Activated naive CD4-positive, alpha-beta T cell treated with anti-CD3 and anti-CD28 coated beads, Interleukin-2, amount 50 U/mL, for 24 hours (primary cell): ENCODE data around the gene HPS3.
"Not testable (repeated sequence)": the region's sequence is repeated elsewhere in the genome, so short reads cannot be mapped to it uniquely, and the experiment has no call there.

Experiments used
- H3K27ac Mint-ChIP-seq: one replicate; pipeline ENCODE4 v1.8.0; 2021; ENCODE audit warnings: mild to moderate bottlenecking, mixed read lengths
- H3K27me3 Mint-ChIP-seq: one replicate; pipeline ENCODE4 v1.8.0; 2021; ENCODE audit warnings: mixed read lengths
- H3K36me3 Mint-ChIP-seq: one replicate; pipeline ENCODE4 v1.8.0; 2021; ENCODE audit warnings: mixed read lengths
- H3K4me1 Mint-ChIP-seq: one replicate; pipeline ENCODE4 v1.8.0; 2021; ENCODE audit warnings: mixed read lengths
- H3K4me3 Mint-ChIP-seq: one replicate; pipeline ENCODE4 v1.8.0; 2021; ENCODE audit warnings: mild to moderate bottlenecking, mixed read lengths
- H3K9me3 Mint-ChIP-seq: one replicate; pipeline ENCODE4 v1.8.0; 2021; ENCODE audit warnings: mixed read lengths

The HPS3 gene

DNA sequence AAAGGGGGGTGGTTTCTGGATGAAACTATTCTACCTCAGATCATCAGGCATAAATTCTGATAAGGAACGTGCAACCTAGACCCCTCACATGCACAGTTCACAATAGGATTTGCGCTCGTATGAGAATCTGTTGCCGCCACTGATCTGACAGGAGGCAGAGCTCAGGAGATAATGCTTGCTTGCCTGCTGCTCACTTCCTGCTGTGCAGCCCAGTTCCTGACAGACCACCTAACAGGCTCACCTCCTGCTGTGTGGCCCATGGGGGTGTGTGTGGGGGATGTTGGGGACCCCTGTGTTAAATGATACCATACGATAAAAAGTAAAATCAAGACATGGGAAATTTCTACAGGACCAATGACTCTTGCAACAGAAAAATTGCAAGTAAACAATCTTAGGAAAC, 68.2 kb downstream of the HPS3 start:
- no peak overlapping the region for H3K27ac Mint-ChIP-seq
- no peaks in the 10 kb centered on the region for H3K36me3 Mint-ChIP-seq
- H3K9me3 Mint-ChIP-seq: no peaks in the 10 kb centered on the region
- no peak overlapping the region for H3K4me3 Mint-ChIP-seq
- no peaks in the 10 kb centered on the region for H3K4me1 Mint-ChIP-seq
- H3K27me3 Mint-ChIP-seq: peaks cover 6% of the 10 kb centered on the region

DNA sequence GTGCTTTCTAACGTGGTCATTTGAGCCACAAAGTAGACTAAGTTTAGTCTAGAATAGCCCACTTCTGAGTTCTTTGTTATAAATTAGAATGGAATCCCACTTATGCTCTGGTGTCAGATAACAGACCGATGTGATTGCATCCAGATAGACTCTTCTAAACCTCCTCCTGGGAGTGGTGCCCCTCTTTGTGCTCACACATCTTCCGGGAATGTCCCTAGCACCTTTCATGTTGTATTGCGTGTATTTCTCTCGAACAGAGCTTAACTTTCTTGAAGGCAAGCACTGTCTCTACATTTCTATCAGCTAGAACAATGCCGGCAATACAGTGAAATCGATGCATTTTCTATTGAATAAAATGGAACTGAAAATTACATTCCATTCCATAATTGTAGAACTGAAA, 69.2 kb downstream of the HPS3 start:
- Mint-ChIP-seq H3K27ac (no peak overlapping the region), H3K27me3 (peaks cover 6% of the 10 kb centered on the region), H3K4me1 (peaks cover under 1% of the 10 kb centered on the region), H3K9me3 (no peaks in the 10 kb centered on the region), H3K36me3 (no peaks in the 10 kb centered on the region), H3K4me3 (no peak overlapping the region)

DNA sequence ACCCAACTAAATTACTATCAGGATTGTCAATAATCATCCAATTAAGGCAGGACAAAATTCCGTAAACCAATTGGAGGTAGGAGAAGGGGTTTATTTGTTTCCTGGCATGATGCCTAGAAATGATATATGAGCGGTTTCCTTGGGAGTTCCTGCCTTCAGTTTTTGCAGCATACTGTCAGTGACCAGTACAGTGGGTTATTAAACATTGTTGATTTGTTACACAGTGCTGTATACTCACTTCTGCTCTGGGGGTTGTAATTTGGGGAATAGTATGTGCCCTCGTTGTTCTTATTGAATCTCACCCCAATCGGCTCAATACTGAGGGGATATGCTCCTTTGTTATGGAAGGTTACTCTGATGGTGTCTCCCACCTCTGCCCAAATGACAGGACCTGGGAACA, 70.0 kb downstream of the HPS3 start:
- Mint-ChIP-seq H3K27ac (no peak overlapping the region), H3K4me3 (no peak overlapping the region), H3K9me3 (no peaks in the 10 kb centered on the region), H3K36me3 (no peaks in the 10 kb centered on the region), H3K4me1 (peaks cover 5% of the 10 kb centered on the region), H3K27me3 (peaks cover 6% of the 10 kb centered on the region)

DNA sequence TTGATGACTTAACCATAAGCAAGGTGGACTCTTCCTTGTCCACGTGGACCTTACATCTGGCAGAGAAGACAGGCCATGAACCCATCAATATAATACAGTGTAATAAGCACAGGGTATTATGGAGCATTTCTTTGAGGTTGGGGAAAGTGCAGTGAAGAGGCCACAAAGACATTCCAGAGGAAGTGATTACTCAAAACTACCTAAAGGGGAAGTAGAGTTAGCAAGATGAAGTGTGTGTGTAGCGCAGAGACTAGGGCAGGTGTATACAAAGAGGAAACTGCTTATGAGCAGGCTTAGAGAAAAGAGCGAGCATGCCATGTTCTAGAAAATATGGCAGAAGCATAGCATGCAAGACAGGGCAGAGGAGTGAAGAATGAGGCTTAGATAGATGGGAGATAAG, 74.3 kb downstream of the HPS3 start:
- Mint-ChIP-seq H3K27ac (no peak overlapping the region), H3K27me3 (peaks cover 9% of the 10 kb centered on the region), H3K36me3 (no peaks in the 10 kb centered on the region), H3K9me3 (no peaks in the 10 kb centered on the region), H3K4me3 (no peak overlapping the region), H3K4me1 (peaks cover 5% of the 10 kb centered on the region)

DNA sequence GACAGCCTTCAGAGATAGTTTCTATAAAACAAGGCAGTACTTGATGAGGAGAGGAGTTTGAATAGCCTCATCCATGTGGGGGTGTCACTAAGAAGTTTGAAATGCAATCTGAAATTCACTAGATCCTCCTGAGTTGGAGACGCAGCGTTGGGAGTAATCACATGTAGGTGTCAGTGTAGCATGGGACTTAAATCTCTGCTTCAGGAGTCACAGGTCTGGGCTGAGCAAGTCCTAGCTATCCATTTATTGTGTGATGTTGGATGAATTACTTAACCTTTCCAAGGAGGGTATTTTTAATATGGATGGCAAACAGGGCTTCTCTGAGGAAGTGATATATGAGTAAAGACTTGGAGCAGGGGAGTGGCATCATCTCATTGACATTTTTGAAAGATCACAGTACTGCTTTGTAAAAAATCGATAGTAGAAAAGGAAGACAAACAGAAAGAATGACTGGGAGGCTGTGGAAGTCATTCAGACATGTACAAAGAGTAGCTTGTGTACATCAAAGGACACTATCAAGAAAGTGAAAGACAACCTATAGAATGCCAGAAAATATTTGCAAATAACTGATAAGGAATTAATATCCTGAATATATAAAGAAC, 75.1 kb downstream of the HPS3 start:
- Mint-ChIP-seq H3K4me1 (peaks cover 5% of the 10 kb centered on the region), H3K27ac (no peak overlapping the region), H3K36me3 (no peaks in the 10 kb centered on the region), H3K9me3 (no peaks in the 10 kb centered on the region), H3K27me3 (peaks cover 9% of the 10 kb centered on the region), H3K4me3 (no peak overlapping the region)

DNA sequence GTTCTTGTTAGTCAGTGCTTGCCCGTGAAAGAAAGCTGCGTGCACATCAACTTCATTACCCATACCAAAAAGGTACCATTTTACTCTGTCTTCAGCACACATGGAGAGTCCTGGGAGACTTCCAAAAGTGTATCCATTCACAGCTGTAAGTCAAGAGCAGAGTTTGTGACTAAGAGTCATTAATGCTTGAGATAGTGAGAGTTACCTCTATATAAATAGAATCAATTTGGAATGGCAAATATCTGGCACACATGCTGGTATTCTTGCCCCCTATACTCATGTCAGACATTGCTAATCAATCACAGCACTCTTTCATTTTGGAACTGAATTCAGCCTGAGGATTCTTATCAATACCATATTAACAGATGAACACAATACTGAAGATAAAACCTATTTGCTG, 78.0 kb downstream of the HPS3 start:
- no peak overlapping the region for H3K4me3 Mint-ChIP-seq
- no peaks in the 10 kb centered on the region for H3K9me3 Mint-ChIP-seq
- H3K27me3 Mint-ChIP-seq: peaks cover 10% of the 10 kb centered on the region
- no peaks in the 10 kb centered on the region for H3K36me3 Mint-ChIP-seq
- H3K27ac Mint-ChIP-seq: no peak overlapping the region
- peaks cover 5% of the 10 kb centered on the region for H3K4me1 Mint-ChIP-seq

DNA sequence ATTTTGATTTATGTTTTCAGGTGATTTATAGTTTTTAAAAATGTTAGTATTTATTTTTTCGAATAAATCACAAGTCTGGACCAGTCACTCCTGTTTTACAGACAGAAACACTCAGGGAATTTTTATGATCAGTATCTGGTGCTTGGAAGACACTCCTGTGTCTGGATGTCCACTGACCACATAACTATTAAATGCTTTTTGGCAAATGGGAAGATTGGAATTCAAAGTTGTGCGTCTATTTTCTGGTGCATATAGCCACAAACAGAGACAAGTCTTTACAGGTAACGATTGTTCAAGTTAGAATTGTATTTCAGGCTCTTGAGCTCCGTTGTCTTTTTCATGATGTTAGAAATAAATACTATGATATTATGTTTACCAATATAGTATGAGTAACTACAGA, 80.0 kb downstream of the HPS3 start:
- Mint-ChIP-seq H3K4me1 (no peaks in the 10 kb centered on the region), H3K36me3 (no peaks in the 10 kb centered on the region), H3K4me3 (no peak overlapping the region), H3K9me3 (no peaks in the 10 kb centered on the region), H3K27ac (no peak overlapping the region), H3K27me3 (peaks cover 10% of the 10 kb centered on the region)

DNA sequence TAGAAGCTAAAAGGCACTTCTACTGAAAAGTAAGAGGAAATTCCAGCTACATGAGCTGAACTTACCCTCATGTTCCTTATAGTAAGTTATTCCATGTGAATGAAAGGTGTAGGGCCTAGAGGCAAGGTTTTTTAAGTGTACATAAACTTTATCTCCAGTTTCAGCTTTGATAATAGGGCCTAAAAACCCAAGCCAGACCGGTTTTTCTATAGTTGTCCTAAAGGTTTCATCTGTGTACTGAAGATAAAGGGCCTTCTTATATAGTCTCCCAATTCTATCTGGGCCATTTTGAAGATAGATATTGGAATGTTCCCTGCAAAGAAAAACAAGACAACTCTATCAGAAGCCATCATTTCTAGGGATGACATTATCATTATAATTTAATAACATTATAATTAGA, 82.9 kb downstream of the HPS3 start:
- H3K4me1 Mint-ChIP-seq: no peaks in the 10 kb centered on the region
- no peak overlapping the region for H3K27ac Mint-ChIP-seq
- H3K9me3 Mint-ChIP-seq: no peaks in the 10 kb centered on the region
- no peak overlapping the region for H3K4me3 Mint-ChIP-seq
- H3K27me3 Mint-ChIP-seq: peaks cover 5% of the 10 kb centered on the region
- no peaks in the 10 kb centered on the region for H3K36me3 Mint-ChIP-seq

DNA sequence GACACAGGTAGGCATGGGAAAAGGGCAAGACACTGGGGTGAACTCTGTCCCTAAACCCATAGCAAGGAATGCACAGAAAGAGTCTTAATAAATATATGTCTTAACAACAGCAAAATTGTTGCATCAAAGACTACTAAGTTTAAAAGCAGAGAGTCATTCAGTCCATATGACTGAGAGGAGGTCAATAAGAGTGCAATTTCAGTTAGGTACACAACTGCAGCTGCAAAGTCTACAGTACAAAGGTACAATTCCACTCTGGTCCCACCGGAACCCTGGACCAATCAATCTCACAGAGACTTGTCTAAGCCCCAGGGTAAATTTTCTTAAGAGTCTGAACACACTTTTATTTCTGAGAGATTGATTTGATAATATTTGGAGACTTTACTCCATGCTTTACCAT, 85.3 kb downstream of the HPS3 start:
- Mint-ChIP-seq H3K4me3 (no peak overlapping the region), H3K27ac (no peak overlapping the region), H3K36me3 (no peaks in the 10 kb centered on the region), H3K4me1 (no peaks in the 10 kb centered on the region), H3K9me3 (no peaks in the 10 kb centered on the region), H3K27me3 (peaks cover 6% of the 10 kb centered on the region)

DNA sequence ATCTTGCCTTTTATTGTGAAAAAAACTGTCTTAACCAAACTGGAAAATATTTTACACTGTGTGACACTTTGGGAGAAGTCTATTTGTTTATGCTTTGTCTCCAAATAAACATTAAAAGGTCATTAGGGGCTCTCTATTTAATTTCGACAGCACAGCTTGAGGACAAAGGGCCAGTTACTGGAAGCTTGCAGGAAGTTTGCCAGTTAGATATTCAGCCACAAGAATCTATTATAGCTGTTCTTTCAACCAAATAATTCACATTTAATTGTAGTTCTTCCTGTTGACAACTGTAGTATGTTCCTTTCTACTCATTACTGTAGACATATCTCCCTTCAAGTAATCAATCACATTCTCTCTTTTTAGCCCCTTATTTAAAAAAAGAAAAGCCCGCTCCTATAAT, 86.1 kb downstream of the HPS3 start:
- H3K27ac Mint-ChIP-seq: no peak overlapping the region
- H3K36me3 Mint-ChIP-seq: no peaks in the 10 kb centered on the region
- no peaks in the 10 kb centered on the region for H3K9me3 Mint-ChIP-seq
- no peaks in the 10 kb centered on the region for H3K4me1 Mint-ChIP-seq
- H3K4me3 Mint-ChIP-seq: no peak overlapping the region
- H3K27me3 Mint-ChIP-seq: peaks cover 6% of the 10 kb centered on the region

DNA sequence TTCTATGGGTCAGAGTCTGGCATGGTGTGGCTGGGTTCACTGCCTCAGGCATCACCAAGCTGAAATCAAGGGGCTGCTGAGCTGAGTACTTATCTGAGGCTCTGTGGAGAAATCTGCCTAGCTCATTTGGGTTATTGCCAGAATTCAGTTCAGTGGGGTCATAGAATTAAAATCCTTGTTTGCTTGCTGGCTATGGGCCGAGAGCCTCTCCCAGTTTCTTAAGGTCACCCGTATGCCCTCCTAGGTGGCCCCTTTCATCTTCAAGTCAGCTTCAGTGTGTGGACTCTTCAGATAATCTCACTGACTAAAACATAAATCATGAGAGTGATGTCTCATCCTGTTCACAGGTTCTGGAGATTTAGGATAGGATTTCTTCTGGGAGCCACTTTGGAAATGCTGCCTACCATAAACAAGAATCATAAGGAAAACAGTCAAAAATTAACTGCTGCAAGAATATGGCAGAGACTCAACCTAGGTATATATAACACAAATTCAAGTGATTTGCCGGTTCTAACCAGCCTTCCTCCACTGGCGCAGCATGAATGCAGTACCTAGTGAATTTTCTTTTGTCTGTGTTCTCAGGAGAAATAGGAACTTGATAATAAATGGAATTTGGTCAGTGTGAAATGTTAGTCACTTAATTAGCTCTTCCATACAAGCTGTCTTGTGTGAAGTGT, 86.9 kb downstream of the HPS3 start:
- H3K27ac Mint-ChIP-seq: no peak overlapping the region
- no peak overlapping the region for H3K4me3 Mint-ChIP-seq

DNA sequence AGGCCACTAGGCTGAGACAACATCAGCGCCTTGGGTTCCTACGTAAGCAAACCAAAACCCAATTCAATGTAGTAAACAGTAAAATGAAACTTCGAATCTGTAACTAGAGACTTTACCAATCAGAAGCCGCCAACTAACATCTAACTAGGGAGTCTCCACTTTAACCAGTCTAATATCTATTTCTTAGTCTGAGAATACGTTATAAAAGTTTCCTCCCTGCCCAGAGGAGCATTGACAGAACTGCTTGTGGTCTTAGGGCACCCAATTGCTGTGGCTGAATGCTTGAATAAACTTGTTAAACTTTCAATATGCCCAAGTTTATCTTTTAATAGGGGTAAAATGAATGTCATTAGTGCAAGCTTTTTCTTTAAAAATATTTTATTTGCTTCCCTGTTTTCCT, 87.9 kb downstream of the HPS3 start:
- Mint-ChIP-seq H3K36me3 (no peaks in the 10 kb centered on the region), H3K4me1 (no peaks in the 10 kb centered on the region), H3K27ac (no peak overlapping the region), H3K27me3 (peaks cover 3% of the 10 kb centered on the region), H3K9me3 (no peaks in the 10 kb centered on the region), H3K4me3 (no peak overlapping the region)

More for the DNA sequence above, 86.9 kb downstream of the HPS3 start:
- Mint-ChIP-seq H3K36me3 (no peaks in the 10 kb centered on the region), H3K4me1 (no peaks in the 10 kb centered on the region), H3K9me3 (no peaks in the 10 kb centered on the region), H3K27me3 (peaks cover 3% of the 10 kb centered on the region)

DNA sequence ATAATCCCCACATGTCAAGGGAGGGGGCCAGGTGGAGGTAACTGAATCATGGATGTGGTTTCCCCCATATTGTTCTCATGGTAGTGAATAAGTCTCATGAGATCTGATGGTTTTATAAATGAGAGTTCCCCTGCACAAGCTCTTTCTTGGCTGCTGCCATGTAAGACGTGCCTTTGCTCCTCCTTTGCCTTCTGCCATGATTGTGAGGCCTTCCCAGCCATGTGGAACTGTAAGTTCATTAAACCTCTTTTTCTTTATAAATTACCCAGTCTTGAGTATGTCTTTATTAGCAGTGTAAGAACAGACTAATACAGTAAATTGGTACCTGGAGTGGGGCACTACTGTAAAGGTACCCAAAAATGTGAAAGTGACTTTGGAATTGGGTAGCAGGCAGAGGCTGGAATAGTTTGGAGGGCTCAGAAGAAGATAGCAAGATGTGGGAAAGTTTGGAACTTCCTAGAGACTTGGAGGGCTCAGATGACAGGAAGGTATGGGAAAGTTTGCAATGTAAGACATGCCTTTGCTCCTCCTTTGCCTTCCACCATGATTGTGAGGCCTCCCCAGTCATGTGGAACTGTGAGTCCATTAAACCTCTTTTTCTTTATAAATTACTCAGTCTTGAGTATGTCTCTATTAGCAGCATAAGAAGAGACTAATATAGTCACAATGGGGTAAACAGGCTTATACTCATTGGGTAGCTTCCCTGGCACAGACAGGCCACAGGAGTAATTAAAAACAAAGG, 90.1 kb downstream of the HPS3 start:
- H3K36me3 Mint-ChIP-seq, H3K27me3 Mint-ChIP-seq, H3K4me3 Mint-ChIP-seq, H3K9me3 Mint-ChIP-seq, H3K4me1 Mint-ChIP-seq, H3K27ac Mint-ChIP-seq: not testable (repeated sequence)

DNA sequence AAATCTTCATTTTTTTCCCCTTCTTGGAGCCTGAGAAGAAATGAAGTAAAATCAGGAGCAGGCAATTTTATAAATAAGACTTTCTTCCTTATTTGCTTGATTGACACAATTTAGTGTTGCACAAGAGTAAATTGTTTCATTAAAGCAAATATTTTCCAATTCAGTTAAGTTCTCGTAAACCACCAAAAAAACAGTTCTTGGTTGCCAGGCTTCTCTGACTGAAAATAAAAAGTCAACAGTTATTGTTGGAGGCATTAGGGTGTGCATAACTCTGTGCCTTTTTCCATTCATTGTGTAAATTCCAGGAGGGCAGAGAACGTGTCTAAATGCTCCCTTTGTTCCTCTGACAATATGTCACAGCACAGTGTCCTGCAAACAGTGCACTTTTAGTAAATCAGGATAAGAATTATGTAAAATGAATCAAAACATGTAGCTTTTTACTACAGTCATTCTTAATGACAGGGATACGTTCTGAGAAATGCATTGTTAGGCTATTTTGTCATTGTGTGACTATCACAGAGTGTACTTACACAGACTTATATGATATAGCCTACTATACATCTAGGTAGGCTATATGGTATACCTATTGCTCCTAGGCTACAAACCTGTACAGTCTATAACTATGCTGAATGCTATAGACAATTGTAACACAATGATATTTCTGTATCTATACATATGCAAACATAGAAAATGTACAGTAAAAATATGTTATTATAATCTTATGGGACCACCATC, 92.5 kb downstream of the HPS3 start, which contains the start of gene CP:
CP (minus strand) TSS at position 47 of the 735 bp plus-strand sequence; CDS start at position 10, 37 bp downstream.
- Mint-ChIP-seq H3K27ac (no peak within 1 kb of the TSS), H3K4me3 (no peak within 1 kb of the TSS), H3K36me3 (no peaks in the 10 kb centered on the region), H3K27me3 (peaks cover 3% of the 10 kb centered on the region), H3K4me1 (peaks cover 17% of the 10 kb centered on the region), H3K9me3 (no peaks in the 10 kb centered on the region)
